Stomach (tissue), 4 donors: Measurements from ENCODE around the gene PYGO2.

Experiments used
- CTCF ChIP-seq, 7 experiments: fragments of 450-650 bp in 4 of 7; fragments of 200-600 bp in 3 of 7; sonication (generic) in 3 of 7; IDR thresholded peaks; one replicate each; pipeline ENCODE4 v1.5.1; 2016 to 2019; ENCODE audit warnings: antibody characterized with exemption in 7 of 7, control low read depth in 2 of 7, mild to moderate bottlenecking in 1 of 7
- POLR2AphosphoS5 ChIP-seq, 3 donors: sonication (generic); formaldehyde crosslinking; IDR thresholded peaks; one replicate each; pipeline ENCODE4 v1.6.1; 2016; ENCODE audit warnings: antibody characterized with exemption in 3 of 3

DNA sequence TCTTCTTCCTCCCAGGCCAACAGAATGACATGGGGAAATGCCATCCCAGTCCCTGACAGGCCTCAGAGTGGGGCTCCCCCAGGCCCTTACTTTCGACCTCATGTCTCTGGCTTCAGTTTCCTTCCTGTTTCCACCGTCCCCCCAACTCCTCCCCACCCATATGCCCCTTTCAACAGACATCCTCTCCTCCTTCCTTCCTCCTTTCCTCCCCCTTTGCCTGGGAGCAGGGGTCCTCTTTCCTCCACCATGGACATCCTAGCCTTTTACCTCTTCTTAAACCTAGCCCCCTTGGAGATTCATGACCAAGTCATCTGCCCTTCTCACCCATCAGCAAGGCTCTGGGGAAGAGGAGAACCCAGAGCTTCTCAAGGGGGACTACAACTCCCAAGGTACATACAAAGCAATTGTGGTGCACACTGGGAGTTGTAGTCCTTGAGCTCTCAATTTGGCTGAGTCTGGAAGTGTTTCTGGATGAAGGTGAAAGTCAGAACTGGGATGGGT, 45.1 kb upstream of the PYGO2 start:
- TF ChIP-seq CTCF (IDR thresholded peaks at IDR 0.05) (no peak), POLR2AphosphoS5 (IDR thresholded peaks at IDR 0.05) (no peak)
